Stimulated activated CD8-positive, alpha-beta memory T cell treated with anti-CD3 and anti-CD28 coated beads, Interleukin-12 subunit alpha, Interleukin-12 subunit beta, amount 100 ng/mL, for 24 hours (primary cell): ENCODE data around the gene ARID1B.

ENCODE experiments used
- DNase-seq: peaks from one replicate; pipeline ENCODE4 v3.0.0-alpha.2; 2020; ENCODE audit errors: extremely low read depth

Gene ARID1B

DNA sequence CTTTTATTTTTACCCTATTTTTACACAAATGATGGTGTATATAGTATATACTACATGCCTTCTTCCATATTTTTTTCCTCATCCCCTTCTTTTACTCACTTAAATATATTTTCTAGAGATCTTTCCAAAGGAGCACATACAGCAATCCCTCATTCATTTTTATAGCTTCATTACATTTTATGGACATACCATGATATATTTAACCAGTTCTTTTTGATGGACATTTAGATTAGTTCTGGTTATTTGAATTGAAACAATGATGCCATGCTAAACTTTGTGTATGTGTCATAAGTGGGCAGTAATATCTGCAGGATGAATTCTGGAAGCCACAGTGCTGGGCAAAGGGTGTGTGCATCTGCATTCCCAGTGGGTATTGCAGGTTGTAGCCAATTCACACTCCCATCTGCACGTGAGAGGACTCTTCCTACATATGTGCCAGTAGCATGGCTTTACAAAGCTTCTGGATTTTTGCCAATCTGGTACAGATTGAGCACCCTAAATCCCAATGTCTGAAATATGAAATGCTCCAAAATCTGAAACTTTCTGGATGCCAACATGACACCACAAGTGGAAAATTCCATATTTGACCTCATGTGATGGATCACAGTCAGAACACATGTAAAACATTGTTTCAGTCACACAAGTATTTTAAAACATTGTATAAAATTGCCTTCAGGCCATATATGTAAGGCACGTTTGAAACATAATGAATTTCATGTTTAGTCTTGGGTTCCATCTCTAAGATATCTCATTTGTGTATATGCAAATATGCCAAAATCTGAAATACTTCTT, 127.2 kb downstream of the ARID1B start:
- DNase-seq = no peak

DNA sequence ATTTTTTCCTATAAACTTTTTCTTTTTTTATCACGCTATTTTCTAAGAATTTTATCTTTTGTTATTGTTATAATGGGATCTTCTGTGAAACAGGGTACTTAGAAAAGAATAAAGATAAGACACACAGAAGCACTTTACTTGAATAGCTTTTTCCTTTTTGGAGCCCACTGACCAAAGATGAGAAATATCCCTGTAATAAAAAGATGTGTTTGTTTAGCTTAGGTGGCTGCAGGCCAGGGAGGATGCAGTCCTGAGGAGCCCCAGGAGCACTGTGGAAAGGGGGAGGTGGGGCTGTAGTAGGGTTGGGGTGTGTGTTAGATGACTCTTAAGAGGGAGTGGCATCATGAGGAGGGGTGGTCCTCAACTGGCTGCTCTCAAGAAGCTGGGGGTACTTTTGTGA, 128.6 kb downstream of the ARID1B start:
- DNase-seq = no peak

DNA sequence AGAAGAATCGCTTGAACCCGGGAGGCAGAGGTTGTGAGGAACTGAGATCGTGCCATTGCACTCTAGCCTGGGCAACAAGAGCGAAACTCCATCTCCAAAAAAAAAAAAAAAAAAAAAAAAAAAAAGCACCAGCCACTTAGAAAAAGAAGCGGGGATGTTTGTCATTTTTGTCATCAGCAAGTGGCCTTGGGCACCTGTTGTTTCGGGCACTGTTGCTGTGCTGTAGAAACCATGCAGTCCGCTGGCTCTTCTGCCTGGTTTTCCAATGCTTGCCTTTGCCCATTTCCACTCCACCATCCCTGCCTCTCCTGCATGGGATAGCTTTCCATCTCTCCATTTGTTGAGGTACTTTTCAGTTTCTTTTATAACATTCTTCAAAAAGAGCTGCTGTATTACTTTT, 129.3 kb downstream of the ARID1B start:
- DNase-seq = no peak

DNA sequence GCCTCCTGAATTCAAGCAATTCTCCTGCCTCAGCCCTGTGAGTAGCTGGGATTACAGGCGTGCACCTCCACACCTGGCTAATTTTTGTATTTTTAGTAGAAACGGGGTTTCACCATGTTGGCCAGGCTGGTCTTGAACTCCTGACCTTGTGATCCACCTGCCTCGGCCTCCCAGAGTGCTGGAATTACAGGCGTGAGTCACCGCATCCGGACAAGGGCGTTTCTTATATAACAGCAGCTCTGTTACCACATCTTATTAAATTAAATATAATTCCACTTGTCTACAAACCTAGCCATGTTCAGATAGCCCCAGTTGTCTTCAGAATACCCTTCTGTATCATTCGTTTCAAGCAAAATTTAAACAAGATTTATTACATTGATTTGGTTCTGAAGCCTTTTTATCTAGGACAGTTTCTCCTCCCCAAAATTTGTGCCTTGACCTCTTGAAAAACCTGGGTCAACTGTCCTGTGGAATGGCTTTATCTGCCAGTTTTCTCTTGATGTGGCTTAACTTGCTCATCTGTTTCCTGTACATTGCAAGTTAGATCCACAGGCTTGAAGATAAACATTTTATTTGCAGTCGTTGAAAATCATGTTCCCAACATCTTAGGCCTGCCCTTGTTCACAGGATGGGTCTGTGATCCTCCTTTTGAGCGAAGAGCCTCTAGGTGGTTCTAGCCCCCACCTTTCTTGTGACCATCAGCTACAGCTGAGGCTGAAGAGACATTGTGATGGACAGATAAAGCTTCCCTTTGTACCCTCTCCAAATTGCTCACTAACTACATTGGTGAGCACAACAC, 132.2 kb downstream of the ARID1B start:
- no peak for DNase-seq

DNA sequence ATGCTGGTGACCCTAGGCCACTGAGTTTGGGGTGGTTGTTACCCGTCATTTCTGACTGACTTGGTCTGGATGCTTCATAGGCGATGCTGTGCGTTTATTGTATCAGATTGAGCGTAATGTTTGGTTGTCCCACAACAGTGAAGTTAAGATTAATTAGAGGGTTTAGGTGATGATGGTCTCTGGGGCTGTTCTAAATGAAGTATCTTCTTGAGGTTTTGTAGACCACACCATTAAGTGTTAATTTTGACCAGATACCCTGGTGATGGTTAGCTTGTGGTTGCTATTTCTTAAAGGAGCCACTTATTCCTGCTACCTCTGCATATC, 132.8 kb downstream of the ARID1B start:
- DNase-seq = no peak

DNA sequence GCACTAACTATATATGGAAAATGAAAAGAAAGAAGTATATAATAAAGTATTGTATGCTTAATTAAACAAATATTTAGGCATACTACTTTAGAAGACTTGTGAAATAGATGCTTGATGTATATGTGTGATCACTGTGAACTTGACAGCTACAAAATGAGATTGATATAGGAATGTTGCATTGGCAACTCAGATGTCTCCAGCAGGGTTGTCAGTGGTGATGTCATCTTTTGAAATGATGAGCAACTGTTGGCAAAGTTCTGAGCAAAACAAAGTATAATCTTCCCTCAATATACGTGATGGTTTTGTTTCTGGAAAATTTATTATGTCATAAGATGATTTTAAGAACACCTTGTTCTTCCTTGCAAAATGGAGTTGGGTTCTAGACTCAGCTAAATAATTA, 133.8 kb downstream of the ARID1B start:
- DNase-seq = no peak

DNA sequence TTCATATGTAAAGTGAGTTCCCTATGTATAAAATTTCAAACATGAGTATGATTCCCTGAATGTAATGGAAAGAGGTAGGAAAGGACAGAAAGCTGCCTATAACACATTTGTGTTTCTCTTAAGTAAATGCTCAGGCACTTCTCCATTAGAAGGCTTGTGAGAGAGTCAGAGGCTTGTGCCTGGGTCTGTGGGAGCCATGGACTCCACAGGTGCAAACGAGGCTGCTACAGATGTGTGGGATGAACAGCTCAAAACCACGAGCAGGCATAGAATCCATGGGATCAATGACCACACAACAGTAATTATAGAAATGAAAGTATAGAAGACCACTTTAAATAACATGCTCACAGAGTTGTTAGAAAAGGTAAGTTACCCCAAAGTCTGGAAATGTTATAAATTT, 134.4 kb downstream of the ARID1B start:
- DNase-seq = no peak

DNA sequence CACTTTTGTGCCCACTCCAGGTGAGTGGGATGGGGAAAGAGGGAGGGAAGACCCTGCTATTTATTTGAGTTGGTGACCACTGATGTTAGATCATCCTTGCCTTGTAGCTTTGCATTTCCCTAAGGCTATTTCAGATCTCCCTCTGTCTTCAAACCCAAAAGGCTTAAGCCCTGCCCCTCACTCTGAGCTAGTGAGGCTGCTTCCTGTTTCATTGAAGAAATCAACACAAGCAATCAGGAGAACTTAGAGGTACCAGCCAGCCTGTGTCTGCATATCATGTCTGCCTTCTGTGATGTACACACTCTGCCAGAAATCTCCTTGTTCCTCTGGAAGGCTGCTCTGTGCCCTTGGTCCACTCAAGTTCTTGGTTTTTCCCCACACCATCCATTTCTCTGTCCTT, 135.3 kb downstream of the ARID1B start:
- DNase-seq = no peak

DNA sequence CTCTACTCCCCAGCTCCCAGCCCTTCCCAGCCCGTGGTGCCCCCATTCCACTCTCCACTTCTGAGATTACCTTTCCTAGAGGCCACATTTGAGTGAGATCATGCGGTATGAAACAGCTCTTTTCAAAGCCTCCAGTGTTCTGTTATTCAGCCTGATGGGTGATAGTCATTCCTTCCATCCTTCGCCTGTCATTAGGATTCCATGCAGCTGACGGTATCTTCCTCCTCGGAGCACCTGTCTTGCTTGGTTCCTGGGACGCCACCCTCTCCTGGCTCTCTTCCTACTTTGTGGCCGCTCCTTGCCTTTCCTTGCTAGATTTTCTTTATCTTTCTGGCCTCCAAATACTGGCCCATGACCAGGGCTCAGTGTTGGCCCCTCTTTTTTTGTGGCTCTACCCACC, 137.0 kb downstream of the ARID1B start:
- DNase-seq = no peak

DNA sequence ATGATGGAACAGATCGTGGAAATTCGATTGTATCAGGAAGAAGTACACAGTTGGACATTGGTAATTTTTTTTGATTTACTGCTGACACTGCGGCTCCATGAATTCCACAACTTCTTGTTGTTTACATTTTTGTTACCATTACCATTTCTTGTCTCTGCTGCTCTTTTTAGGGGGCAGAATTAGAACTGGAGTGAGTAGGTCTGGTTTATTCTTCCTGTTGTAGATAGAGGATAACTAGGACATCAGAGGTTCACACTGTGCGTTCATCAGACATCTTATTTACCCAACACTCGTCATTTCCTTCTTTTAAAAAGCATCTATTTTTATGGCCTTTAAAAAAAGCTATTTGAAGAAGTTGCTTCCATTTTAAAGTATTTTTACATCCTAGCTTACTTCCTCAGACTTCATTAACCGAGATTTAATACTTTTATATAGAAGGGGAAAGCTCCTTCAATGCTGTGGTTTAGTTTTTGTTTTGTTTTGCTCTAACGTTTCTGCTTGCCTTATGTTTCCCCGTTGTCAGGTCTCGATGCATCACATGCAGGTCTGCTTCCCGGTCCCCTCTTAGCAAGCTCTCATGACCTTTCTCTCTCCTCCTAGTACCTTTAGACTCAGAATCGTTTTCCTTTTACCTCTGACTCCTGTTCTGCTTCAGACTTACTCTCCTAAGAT, 139.1 kb downstream of the ARID1B start:
- DNase-seq = no peak

DNA sequence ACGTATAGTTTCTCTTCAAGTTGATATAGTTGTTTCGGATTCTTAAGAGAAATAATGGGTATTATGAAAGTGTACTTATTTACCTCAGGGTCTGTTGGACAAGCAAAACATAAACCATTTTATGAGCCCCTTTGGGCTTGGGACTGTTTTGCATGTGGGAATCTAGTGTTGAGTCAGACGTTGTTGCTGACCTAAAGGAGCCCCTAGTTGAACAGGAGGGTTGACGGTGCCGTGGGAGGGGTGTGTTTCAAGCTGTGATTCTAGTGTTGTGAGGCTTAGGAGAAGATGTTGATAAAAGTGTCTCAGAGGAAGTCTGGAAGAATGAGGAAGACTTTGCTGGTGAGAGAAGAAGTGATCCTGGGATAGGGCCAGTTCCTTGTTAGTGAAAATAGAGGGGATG, 140.0 kb downstream of the ARID1B start:
- DNase-seq = no peak

DNA sequence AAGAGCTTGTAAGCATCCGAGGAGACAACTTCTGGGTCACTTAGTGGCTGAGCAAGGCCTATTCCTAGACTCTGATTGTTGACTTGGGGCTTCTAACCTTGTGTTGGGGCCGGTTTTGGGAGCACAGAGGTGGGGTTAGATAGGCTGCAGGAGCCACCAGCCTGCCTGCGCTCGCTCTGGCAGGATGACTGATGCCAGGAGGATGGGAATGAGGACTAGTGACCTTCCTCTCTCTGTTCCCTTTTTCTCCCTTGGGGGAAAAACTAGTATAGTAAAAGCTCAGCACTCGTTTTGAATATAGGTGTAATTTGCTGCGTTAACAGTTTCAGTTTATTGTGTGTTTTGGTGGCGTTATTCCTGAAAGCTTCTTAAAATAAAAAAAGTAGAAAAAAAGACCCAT, 141.5 kb downstream of the ARID1B start:
- no peak for DNase-seq

DNA sequence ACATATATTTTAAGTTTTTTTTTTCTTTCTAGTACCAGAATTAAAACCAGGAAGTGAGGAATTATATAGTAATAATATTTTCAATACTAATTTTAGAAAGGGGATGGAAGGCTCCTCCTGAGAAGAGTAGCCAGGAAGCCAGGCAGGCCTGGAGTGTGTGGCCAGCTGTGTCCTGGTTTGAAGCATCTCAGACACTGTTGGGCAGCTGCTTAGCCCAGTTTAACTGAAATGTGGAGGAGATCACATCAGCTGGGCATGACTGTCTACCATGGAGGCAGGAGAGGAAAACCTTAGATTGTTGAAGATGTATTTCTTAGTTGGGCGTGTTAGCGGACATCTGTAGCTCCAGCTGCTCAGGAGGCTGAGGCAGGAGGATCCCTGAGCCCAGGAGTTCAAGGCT, 142.2 kb downstream of the ARID1B start:
- no peak for DNase-seq

DNA sequence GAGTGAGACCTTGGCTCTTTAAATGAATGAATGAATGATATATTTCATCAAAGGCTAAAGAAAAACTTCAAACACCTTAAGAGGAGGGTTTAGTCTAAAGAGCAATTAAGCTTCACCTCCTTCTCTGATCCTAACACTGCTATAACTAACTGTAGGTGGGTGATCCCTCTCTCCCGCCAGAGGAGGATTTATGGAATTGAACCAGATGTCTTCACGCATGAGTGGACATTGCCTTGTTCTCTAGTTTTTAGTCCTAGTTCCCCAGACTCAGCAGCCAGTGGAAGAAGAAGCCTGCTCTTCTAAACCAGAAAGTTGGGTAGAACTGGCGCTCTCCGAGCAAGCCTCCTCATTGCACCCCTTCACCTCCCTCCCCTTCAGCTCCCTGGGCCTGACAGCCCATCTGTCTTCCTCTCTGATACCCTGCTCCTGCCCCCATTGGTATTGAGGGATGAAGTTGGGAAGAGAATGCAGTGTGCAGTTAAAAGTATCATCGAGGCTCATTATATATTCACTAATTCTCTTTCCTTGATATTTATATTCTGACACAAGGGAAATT, 142.7 kb downstream of the ARID1B start:
- DNase-seq = no peak

DNA sequence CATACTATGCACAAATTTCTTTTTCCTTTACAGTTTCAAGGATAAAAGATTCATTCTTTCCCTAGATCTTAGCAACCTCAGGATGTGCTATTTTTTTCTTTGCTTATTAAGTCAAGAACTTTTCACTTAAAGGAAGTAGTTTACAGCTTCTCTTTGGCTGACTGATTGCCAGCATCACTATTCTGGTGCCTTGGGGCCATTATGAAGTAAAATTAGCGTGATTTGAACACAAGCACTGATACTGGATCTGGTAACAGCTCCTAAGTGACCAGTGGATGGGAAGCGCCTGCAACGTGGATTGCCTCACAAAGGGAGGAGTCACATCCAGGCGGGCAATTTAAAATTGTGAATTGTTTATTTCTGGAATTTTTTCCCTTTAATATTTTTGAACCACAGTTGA, 147.1 kb downstream of the ARID1B start:
- no peak for DNase-seq

DNA sequence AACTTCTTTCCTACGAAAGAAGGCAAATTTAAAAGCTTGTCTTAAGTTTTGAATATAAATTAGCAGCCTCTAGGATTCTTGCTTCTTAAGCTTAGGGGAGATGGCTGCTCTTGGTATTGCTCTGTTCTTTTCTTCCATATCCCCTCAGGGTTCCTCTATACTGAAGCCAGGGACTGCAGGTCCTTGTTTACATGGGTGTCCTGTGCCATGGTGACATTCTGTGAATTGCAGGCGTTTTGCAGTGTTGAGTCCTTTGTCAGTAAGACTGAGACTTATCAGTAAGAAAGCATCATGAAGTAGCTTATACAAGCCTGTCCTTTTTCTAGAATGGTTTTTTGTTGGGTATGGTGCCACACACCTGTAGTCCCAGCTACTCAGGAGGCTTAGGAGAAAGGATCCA, 147.8 kb downstream of the ARID1B start:
- no peak for DNase-seq

DNA sequence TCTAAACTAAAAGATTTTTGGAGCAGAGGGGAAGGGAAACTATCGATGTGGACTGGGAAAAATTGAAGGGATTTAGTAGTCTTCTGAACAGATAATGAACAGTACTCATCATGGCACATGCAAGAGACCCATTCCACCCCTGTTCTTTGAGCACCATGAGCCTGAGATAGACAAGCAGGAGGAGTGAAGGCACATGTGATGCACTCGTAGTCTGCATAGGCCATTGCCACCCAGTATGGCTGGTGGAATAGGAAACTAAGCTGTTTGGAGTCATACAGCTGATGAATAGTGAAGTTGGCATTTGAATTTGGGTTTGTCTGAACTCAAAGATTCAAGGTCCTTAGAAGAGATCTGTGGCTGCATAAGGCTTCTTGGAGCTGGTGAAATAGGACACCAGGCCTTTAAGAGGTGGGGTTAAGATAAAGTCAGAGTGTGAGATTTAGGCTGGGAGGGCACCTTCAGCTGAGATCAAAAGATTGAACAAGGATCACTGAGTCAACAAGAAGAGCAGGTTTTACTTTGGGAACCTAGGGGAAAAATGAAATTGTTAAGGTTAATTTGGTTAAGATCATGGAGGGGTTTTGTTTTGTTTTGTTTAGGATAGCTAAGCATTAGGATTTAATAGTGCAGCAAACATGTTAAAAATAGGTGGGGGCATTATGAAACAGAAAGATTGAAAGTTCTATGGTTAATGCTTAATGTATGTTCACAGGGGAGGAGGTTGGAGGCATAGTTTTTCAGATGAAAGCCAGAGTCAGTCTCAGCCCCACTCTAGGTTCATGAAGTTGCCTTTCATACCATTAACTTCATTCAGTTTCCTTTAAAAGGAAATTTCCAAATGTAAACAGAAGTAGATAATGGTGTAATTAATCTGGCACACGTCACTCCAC, 148.8 kb downstream of the ARID1B start:
- DNase-seq = no peak

DNA sequence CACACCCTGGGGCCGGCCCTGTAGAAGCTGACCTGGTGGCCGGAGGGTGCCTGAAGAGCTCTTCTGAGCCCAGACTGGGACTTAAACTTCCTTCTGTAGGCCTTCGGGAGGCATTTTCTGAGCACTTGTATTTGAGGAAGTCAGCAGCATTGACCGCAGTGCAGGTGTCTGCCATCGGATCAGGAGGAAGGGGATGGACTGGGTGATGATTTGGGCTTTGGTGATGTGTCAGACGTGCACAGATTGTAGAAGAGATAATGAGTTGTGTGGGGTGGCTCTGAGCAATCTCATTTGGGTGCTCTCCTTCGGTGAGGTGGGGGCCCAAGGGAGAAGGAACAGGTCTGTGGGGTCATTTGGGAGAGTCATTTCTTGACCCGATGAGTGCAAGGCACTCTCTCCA, 150.9 kb downstream of the ARID1B start:
- DNase-seq = no peak

DNA sequence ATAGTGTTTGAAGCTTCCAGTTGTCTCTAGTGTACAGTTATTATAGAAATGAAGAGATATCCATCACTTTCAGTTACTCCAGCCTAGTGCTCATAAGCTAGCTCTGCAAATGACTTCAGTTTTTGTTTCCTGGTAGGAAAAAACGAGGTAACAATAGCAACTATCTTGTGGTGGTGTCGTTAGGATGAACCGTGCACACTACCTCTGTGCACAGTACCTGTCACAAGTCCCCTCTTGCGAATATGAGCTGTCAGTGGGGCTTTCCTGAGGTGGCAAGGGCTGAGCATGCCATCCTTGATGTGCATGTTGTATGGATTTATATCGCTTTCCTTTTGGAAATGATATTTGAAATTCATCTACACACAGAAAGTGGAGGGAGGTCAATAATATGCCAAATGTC, 151.8 kb downstream of the ARID1B start:
- DNase-seq = no peak

DNA sequence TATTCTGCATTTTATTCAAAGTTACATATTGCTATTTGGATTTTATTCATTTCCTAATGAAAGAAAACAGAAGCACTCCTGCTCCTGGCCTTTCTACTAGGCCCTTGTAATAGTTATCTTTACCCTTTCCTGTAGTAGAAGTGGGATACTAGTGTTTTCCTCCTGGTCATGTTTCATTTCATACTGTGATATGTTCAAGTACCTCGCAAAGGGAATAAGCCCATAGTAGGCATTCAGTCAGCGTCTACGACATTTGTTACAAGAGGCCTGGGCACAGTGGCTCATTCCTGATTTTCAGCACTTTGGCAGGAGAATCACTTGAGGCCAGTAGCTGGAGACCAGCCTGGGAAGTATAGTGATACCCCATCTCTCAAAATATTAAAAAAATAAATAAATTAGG, 154.1 kb downstream of the ARID1B start:
- DNase-seq = no peak

DNA sequence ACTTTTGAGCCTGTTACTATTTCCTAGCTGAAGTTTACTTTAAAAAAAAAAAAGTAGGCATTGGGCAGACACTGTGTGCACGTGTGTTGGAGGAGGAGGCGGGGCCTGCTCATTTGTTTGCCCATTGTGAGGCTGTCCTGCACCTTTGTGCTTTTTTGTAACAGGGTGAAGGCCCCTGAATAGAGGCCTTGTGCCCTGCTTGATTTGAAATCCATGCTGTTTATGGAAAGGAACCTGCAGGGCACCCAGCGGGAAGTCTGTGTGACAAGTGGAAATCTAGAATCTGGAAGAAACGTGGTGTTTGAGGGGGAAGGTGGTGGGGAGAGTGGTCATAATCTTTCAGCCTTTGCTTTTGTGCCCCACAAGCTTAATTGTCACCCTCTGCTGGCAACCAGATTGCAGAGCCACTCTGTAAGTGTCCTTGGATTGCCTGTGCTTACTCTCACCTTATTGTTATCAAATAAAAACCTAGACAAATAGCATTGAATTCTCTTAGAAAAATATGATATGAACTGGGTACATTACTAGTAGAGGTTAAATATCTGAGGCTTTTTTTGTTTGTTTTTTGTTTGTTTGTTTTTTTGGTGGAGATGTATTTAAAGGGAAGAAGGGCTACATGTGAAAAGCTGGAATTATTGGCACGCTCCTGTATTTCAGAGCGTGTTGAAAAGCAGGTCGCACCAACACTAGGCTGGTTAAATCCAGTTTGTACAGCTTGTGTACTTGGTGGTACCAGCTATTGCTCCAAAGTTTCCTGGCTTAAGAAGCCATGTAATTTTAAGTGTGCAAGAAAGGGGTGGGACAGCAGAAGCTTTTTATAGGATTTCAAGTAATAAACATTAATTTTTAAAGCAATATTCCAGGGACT, 156.3 kb downstream of the ARID1B start:
- DNase-seq = no peak
